Measurements from ENCODE around the gene MARK3. TPM values are rescaled to one million over a fixed set of nuclear protein-coding genes. Genes with fewer than 3 reads are reported as not detected.
"Not testable (repeated sequence)": the region's sequence is repeated elsewhere in the genome, so short reads cannot be mapped to it uniquely, and the experiment has no call there.

The MARK3 gene
- polyA plus RNA-seq, 4 donors: 79.3 to 106 (median 94.3) TPM

- no peak for DNase-seq (ENCODE audit: low read depth in 4 of 4, low spot score in 3 of 4)
These were observed 137.7 kb downstream of the MARK3 start, which contains the start of gene CKB for GRCh38 chr14:103522649-103523574. CKB (minus strand) TSS chr14:103522830; CDS start chr14:103522493, 337 bp downstream.

- DNase-seq (ENCODE audit: low read depth in 4 of 4, low spot score in 3 of 4): no peak
These were observed 138.3 kb downstream of the MARK3 start for GRCh38 chr14:103523575-103523954.

DNA sequence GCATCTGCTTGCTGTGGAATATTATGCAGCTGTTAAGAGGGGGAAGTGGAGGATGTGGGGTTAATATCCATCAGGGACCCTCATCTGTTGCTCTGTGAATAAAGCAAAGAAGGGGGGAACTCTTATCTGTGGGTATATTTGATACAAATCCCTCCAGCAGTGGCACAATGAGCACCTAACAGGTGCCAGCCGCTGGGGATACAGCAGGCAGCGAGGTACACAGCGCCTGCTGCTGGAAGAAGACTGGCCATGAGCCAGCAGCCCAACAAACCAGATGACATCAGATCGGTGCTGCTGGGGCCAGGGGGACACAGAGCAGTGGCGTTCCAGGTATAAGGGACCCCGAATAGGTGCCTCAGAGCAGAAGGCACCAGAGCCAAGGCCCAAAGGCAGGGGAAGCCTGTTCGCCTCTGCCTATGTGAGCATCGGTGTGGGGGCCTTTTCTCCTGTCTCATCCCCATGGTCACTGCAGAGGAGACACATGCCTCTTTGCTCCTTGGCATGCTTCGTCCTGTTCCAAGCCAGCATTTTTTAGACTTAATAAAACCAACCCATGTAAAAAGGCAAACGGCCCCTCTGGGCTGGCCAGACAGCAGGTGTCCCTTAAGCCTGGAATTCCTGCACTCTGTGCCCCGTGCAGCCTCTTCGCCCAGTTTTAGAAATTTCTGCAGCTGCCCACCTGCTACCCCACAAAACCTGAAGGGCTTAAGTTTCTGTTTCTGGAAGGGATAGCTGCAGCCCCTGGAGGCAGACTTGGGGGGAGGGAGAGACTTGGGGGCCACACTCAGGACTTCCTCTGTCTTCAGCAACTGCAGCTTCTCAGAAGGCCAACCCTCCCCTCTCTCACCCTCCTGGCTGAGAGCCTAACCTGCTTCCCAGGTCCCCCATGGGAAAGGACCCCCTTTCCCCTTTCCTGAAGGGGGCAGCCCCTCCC lies 139.1 kb downstream of the MARK3 start:
- DNase-seq (ENCODE audit: low read depth in 4 of 4, low spot score in 3 of 4): no peak

DNA sequence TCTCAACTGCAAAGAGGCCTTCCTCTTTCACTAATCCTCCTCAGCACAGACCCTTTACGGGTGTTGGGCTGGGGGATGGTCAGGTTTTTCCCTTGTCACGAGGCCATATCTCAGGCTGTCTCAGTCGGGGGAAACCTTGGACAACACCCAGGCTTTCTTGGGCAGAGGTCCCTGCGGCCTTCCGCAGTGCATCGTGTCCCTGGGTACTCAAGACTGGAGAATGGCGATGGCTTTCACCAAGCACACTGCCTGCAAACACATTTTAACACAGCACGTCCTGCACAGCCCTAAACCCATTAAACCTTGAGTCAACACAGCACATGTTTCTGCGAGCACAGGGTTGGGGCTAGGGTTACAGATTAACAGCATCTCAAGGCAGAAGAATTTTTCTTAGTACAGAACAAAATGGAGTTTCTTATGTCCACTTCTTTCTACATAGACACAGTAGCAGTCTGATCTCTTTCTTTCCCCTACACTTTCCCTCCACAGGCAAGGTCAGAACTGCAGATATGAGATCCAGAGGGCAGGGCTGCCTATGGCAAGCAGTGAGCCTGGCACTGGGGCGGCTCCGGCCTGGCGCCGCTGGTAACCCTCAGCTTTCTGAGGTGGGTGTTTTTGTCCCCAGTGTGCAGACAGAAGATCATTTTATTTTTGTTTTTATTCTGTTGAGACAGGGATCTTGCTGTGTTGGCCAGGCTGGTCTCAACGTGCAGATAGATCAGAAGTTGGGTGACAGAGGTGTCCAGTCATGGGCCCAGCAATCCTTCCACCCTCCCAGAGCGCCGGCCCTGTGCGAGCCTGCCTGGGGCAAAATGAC lies 140.4 kb downstream of the MARK3 start:
- not testable (repeated sequence) for DNase-seq (ENCODE audit: low read depth in 4 of 4, low spot score in 3 of 4)

- no peak for DNase-seq (ENCODE audit: low read depth in 4 of 4, low spot score in 3 of 4)
These were observed 141.2 kb downstream of the MARK3 start for GRCh38 chr14:103526247-103526913.

DNA sequence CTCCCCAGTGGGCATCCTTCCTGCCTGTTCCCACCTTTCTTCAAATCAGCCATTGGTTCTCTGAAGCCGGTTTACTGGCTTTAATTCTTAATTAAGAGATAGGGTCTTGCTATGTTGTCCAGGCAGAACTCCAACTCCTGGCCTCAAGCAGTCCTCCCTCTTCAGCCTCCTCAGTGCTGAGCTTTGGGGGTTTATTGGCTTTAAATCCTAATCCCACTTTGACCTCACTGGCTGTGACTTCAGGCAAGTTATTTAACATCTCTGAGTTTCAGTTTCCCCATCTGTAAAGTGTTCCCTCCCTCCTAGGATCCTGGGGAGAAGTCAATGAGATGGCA lies 141.7 kb downstream of the MARK3 start:
- no peak for DNase-seq (ENCODE audit: low read depth in 4 of 4, low spot score in 3 of 4)

DNA sequence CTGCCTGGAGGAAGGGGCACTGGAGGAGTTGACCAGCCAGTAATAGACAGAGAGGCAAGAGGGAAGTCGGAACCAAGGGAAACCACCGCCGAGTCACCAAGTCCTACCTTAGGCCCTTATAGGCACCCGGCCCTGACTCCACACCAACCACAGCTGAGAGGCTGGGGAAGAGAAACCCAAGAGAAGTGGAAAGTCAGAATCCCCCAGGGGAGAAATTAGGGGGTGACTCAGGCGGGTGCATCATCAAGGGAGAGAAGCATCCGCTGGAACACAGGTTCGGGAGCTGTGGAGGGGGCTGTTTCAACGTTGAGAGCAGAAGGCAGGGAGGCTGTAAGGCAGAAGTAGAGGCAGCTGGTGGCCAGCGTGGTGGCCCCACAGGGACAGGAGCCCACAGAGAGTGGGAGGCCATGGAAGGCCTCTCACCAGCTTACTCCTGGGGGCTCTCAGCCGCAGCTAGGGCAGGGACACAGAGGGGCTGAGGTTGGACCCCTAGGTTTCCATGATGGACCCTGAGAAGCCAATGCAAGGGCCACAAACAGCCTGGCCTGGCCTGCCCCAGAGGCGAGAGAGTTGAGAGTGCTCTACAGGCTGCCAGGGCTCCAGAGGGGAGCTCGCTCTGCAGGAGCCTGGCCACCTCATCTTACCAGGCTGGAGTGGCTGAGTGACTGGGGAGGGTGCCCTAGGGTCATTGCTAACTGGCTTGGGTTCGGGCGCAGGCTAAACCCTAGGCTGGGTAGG lies 142.4 kb downstream of the MARK3 start:
- DNase-seq (ENCODE audit: low read depth in 4 of 4, low spot score in 3 of 4): no peak

DNA sequence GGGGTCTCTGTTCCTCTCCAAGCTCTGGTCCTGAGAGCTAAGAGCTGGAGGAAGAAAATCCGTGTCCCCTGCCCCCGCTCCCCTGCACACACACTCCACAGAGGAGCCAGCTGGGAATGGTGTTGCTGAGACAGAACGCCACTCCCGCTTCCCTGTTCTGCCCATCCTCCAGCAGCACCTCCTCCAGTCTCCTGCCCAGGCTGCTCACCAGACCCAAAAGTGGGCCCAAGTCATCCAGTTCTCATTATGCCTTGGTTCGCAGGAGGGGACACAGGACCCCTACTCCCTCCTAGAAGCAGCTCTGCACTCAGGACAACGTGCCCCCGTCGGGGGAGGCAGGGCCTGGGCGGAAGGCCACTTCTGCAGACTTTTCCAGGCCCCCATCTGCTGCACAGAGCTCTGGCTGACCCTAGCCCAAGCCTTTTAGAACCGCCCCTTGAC lies 143.0 kb downstream of the MARK3 start:
- DNase-seq (ENCODE audit: low read depth in 4 of 4, low spot score in 3 of 4): no peak

DNA sequence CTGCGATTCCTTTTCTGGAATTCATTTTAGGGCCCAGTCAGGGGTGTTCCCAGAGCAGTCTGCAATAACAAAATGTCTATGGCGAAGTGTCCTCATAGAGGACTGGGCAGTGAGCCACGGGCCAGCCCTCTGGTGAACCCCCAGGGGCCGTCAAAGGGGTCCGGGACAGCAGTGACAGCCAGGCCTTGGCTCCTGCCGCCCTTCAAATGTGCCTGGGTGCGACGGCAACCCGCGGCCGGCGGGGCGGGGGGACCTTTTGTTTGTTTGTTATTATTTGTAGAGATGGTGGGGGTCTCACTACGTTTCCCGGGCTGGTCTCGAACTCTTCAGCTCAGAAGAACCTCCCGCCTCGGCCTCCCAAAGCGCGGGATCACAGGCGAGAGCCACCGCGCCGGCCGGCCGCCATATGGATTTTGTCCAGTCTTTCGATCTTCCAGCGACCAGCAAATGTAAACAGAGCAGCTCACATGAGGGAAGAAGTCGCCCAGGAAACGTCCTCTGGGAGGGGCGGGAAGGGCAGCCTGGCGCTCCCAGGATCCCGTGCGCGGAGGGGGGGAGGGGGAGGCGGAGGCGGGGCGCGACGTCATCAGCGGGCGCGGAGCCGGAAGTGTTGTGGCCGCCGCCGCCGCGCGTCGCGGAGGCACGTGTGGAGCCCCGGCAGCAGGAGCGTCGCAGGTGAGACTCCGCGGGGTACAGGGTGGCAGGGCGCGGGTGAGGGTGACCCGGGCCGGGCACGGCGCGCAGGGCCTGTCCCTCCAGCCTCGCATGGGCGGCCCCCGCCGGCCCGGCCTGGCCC lies 143.6 kb downstream of the MARK3 start, which contains the start of gene TRMT61A:
Gene TRMT61A (plus strand): TSS at position 610 of the 796 bp plus-strand sequence. CDS start 783 bp downstream, outside the sequence.
- DNase-seq (ENCODE audit: low read depth in 4 of 4, low spot score in 3 of 4): peak in 2 of 4 donors; percentile 71 to 79

- no peak for DNase-seq (ENCODE audit: low read depth in 4 of 4, low spot score in 3 of 4)
These were observed 144.5 kb downstream of the MARK3 start for GRCh38 chr14:103529383-103530365.

DNA sequence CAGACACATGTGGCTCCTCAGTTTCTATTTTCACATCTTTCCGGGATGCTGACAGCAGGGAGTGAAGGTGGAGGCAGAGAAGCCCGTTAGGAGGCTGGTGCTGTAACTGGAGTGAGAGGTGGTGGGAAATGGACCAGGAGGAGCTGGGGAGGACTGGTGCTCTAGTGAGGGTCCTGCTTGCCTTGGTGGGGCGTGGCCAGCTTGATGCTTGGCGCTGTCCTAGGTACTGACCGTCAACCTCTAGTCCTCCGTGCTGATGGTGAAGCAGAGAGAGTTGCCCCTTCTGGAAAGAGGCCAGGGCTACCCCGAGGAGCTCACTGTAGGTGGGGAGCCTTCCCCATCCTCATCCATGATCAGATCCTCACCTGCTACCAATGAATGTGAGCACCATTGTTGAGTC lies 145.2 kb downstream of the MARK3 start:
- DNase-seq (ENCODE audit: low read depth in 4 of 4, low spot score in 3 of 4): no peak

DNA sequence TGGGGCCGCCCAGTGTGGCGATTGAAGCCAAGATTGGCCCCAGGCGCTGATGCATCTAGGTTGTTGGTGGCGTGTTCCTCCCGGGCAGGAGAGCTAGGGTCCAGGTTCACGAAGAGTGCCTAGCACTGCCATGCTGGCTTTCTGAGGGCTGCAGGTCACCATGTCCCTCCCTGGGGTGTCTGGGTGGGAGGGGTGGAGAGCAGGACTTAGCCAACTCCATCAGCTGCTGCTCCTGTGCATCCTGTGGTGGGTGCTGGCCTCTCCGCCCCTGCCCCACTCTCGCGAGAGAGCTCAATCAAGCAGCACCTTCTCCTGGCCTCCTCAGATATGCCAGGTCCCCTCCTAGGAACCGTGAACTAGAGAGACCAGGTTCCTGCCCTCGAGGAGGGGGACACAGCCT lies 145.6 kb downstream of the MARK3 start:
- no peak for DNase-seq (ENCODE audit: low read depth in 4 of 4, low spot score in 3 of 4)

DNA sequence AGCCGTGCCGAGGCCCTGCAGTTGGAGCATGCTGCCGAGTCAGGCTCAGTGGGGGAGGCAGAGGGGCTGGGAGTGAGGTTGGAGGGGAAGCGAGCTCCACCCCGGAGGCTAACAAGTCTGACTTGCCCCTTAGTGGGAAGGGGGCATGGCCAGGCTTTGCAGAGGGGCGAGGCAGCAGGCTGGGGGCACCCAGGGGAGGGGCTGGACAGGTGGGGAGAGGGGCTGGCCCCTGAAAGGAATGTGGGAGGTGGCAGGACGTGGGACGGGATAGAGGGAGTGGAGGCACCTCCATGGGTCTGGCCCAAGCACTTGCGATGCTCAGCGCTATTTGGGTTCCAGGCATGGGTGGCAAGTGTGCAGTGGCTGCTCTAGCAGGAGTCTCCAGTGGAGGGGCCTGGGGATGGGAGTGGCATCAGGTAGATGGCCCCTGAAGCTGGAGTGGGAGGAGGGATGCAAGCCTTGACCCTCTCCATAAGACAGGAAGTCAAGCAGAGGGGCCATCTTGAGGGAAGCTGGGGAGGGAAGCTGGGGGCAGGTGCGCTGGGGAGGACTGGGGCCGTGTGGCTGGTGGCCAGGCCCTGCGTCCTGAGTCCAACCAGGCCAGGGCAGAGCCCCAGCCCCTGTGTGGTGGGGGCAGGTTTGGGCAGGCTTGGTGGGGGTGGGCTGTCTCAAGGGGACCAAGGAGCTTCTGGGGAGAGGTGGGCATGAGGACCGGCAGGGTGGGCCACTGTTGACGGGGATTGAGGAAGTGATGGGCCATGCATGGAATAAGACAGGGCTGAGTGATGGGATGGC lies 146.4 kb downstream of the MARK3 start:
- DNase-seq (ENCODE audit: low read depth in 4 of 4, low spot score in 3 of 4): no peak

GRCh38 chr14:103532216-103533136 lies 147.3 kb downstream of the MARK3 start:
- no peak for DNase-seq (ENCODE audit: low read depth in 4 of 4, low spot score in 3 of 4)

All from left renal pelvis (tissue), 4 donors.